AG09319 (cell line): Measurements from ENCODE around the gene CDKN3.
"Not testable (repeated sequence)": the region's sequence is repeated elsewhere in the genome, so short reads cannot be mapped to it uniquely, and the experiment has no call there.

Source experiments
- DNase-seq: peaks from one replicate; pipeline ENCODE4 v3.0.0-alpha.2; 2010; ENCODE audit warnings: low read depth; ENCODE audit errors: extremely low read depth
- CTCF ChIP-seq: IDR thresholded peaks from 2 replicates; pipeline ENCODE4 v1.5.1; 2011; ENCODE audit warnings: low read depth, mild to moderate bottlenecking, inconsistent platforms, low read length, moderate library complexity

The CDKN3 gene

GRCh38 chr14:54425537-54426274, 28.9 kb downstream of the CDKN3 start:
- no peak for TF ChIP-seq CTCF
- DNase-seq: no peak

- TF ChIP-seq CTCF: no peak
- no peak for DNase-seq
Observed at GRCh38 chr14:54427871-54428270, 31.1 kb downstream of the CDKN3 start.

- DNase-seq: no peak
- no peak for TF ChIP-seq CTCF
Observed at GRCh38 chr14:54428527-54428926, 31.7 kb downstream of the CDKN3 start.

- TF ChIP-seq CTCF: no peak
- DNase-seq: no peak
Observed at GRCh38 chr14:54435500-54435981, 38.7 kb downstream of the CDKN3 start.

- not testable (repeated sequence) for DNase-seq
Observed at GRCh38 chr14:54437954-54438353, 41.1 kb downstream of the CDKN3 start.

- no peak for TF ChIP-seq CTCF
- no peak for DNase-seq
Observed at GRCh38 chr14:54438703-54439102, 41.9 kb downstream of the CDKN3 start.

- no peak for DNase-seq
- no peak for TF ChIP-seq CTCF
Observed at GRCh38 chr14:54440037-54440436, 43.2 kb downstream of the CDKN3 start.

- DNase-seq: no peak
- no peak for TF ChIP-seq CTCF
Observed at GRCh38 chr14:54440476-54440872, 43.7 kb downstream of the CDKN3 start.
